ENCODE results near the gene HHIPL1. TPM values are rescaled to one million over a fixed set of nuclear protein-coding genes. Genes with fewer than 3 reads are reported as not detected.

The HHIPL1 gene
- total RNA-seq, 1 experiment from 2014 or later = 2.1 TPM

DNA sequence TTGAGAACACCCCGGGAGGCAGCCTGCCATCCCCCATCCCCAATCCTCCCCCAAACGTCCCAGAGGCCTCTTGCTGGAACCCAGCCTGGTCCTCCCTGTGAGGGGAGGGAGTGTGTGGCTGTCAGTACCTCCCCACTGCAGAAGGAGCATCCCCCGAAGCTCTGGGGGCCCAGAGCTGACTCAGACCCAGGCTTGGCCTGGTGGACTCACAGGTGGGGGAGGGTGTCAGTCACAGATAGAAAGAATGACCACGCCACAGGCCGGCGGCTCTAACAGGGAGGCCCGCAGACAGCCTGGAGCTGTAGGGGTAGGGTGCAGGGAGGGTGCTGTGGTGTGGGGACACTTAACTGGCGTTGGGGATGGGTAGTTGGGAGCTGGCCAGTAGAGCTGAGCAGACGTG lies 5.3 kb downstream of the HHIPL1 start:
- POLR2A ChIA-PET = no interaction called here
- no peaks in the 10 kb centered on the region for H3K27me3 ChIP-seq (ENCODE audit: control insufficient read depth, insufficient read depth, low read length)
- intact Hi-C loops (cut with micrococcal nuclease; ENCODE audit: unreplicated experiment) = no loop called here
- no peak for DNase-seq (ENCODE audit: low read depth, low spot score)
- CTCF ChIA-PET = no interaction called here
- no TSS peak for BruUV-seq (replicated peaks)
- no peak overlapping the region for H3K4me3 ChIP-seq (ENCODE audit: low read depth in 2 of 2, low read length in 2 of 2)
- H3K27ac ChIP-seq (ENCODE audit: low read length) = no peak overlapping the region
- no peak for ATAC-seq
- no peaks in the 10 kb centered on the region for H3K36me3 ChIP-seq (ENCODE audit: control insufficient read depth, insufficient read depth, low read length)
- in situ Hi-C loops (cut with HindIII; ENCODE audit: low pct_unique_long_range_greater_than_20kb, low sequenced_read_pairs) = no loop called here
- TF ChIP-seq, protein P1, sequence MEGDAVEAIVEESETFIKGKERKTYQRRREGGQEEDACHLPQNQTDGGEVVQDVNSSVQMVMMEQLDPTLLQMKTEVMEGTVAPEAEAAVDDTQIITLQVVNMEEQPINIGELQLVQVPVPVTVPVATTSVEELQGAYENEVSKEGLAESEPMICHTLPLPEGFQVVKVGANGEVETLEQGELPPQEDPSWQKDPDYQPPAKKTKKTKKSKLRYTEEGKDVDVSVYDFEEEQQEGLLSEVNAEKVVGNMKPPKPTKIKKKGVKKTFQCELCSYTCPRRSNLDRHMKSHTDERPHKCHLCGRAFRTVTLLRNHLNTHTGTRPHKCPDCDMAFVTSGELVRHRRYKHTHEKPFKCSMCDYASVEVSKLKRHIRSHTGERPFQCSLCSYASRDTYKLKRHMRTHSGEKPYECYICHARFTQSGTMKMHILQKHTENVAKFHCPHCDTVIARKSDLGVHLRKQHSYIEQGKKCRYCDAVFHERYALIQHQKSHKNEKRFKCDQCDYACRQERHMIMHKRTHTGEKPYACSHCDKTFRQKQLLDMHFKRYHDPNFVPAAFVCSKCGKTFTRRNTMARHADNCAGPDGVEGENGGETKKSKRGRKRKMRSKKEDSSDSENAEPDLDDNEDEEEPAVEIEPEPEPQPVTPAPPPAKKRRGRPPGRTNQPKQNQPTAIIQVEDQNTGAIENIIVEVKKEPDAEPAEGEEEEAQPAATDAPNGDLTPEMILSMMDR (IDR thresholded peaks at IDR 0.05) = no peak
- TF ChIP-seq, protein P2, sequence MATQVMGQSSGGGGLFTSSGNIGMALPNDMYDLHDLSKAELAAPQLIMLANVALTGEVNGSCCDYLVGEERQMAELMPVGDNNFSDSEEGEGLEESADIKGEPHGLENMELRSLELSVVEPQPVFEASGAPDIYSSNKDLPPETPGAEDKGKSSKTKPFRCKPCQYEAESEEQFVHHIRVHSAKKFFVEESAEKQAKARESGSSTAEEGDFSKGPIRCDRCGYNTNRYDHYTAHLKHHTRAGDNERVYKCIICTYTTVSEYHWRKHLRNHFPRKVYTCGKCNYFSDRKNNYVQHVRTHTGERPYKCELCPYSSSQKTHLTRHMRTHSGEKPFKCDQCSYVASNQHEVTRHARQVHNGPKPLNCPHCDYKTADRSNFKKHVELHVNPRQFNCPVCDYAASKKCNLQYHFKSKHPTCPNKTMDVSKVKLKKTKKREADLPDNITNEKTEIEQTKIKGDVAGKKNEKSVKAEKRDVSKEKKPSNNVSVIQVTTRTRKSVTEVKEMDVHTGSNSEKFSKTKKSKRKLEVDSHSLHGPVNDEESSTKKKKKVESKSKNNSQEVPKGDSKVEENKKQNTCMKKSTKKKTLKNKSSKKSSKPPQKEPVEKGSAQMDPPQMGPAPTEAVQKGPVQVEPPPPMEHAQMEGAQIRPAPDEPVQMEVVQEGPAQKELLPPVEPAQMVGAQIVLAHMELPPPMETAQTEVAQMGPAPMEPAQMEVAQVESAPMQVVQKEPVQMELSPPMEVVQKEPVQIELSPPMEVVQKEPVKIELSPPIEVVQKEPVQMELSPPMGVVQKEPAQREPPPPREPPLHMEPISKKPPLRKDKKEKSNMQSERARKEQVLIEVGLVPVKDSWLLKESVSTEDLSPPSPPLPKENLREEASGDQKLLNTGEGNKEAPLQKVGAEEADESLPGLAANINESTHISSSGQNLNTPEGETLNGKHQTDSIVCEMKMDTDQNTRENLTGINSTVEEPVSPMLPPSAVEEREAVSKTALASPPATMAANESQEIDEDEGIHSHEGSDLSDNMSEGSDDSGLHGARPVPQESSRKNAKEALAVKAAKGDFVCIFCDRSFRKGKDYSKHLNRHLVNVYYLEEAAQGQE (IDR thresholded peaks at IDR 0.05; ENCODE audit: insufficient read depth in 1 of 2, low read depth in 2 of 2, low read length in 1 of 2) = no peak
- TF ChIP-seq SIN3A (IDR thresholded peaks at IDR 0.05; ENCODE audit: borderline replicate concordance, insufficient read depth, low read depth, low read length) (no peak), POLR2AphosphoS5 (IDR thresholded peaks at IDR 0.05; ENCODE audit: low read depth, low read length) (no peak), TCF7L2 (IDR thresholded peaks at IDR 0.05; ENCODE audit: low read depth, low read length) (no peak)
- no peaks in the 10 kb centered on the region for H3K4me1 ChIP-seq (ENCODE audit: control insufficient read depth, insufficient read depth, low read length)
- no peaks in the 10 kb centered on the region for H3K9me3 ChIP-seq (ENCODE audit: control insufficient read depth, insufficient read depth, low read depth, low read length)

DNA sequence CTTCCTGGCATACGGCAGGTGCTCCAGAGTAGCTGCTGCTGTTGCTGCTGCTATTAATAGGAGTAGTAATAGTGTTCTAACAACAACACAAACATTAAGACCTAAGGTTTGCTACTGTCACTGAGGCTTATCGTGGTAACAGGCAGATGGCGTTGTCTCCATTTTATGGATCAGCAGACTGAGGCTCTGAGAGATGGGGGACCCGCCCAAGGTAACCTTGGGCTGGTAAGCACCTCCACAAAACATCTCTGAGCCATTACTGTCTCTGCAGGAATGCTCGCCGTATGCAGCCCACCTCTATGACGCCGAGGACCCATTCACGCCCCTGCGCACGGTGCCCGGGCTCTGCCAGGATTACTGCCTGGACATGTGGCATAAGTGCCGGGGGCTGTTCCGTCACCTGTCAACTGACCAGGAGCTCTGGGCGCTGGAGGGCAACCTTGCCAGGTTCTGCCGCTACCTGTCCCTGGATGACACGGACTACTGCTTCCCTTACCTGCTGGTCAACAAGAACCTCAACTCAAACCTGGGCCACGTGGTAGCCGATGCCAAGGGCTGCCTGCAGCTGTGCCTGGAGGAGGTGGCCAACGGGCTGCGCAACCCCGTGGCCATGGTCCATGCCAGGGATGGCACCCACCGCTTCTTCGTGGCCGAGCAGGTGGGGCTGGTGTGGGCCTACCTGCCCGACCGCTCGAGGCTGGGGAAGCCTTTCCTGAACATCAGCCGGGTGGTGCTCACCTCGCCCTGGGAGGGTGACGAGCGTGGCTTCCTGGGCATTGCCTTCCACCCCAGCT lies 7.2 kb downstream of the HHIPL1 start:
- Histone ChIP-seq H3K36me3 (ENCODE audit: control insufficient read depth, insufficient read depth, low read length) (no peaks in the 10 kb centered on the region), H3K27ac (ENCODE audit: low read length) (no peak overlapping the region), H3K27me3 (ENCODE audit: control insufficient read depth, insufficient read depth, low read length) (no peaks in the 10 kb centered on the region), H3K4me3 (ENCODE audit: low read depth in 2 of 2, low read length in 2 of 2) (no peak overlapping the region), H3K4me1 (ENCODE audit: control insufficient read depth, insufficient read depth, low read length) (no peaks in the 10 kb centered on the region), H3K9me3 (ENCODE audit: control insufficient read depth, insufficient read depth, low read depth, low read length) (no peaks in the 10 kb centered on the region)
- ATAC-seq (no peak), DNase-seq (ENCODE audit: low read depth, low spot score) (no peak)
- in situ Hi-C loops (cut with HindIII; ENCODE audit: low pct_unique_long_range_greater_than_20kb, low sequenced_read_pairs) = no loop called here
- intact Hi-C loops (cut with micrococcal nuclease; ENCODE audit: unreplicated experiment) = no loop called here
- BruUV-seq (replicated peaks) = no TSS peak
- POLR2A ChIA-PET = no interaction called here
- CTCF ChIA-PET = interaction anchor here (0.6 kb wide), 1 partner anchor 10 kb away, joined by 3 read pairs; no protein-coding TSS in a partner anchor
- TF ChIP-seq SIN3A (IDR thresholded peaks at IDR 0.05; ENCODE audit: borderline replicate concordance, insufficient read depth, low read depth, low read length) = no peak
- TF ChIP-seq POLR2AphosphoS5 (IDR thresholded peaks at IDR 0.05; ENCODE audit: low read depth, low read length) = no peak
- TF ChIP-seq, protein P1 (IDR thresholded peaks at IDR 0.05) = no peak
- TF ChIP-seq, protein P2 (IDR thresholded peaks at IDR 0.05; ENCODE audit: insufficient read depth in 1 of 2, low read depth in 2 of 2, low read length in 1 of 2) = no peak
- TF ChIP-seq TCF7L2 (IDR thresholded peaks at IDR 0.05; ENCODE audit: low read depth, low read length) = no peak
